Activated CD8-positive, alpha-beta T cell treated with anti-CD3 and anti-CD28 coated beads, Interleukin-2, amount 10 ng/mL, durations not matched to agents 7 days and 5 days (primary cell): ENCODE measurements around the gene ITGB2. TPM values are rescaled to one million over a fixed set of nuclear protein-coding genes. Genes with fewer than 3 reads are reported as not detected.

Source experiments
- ATAC-seq: fragments of 150-1000 bp; cut with Tn5 transposase; one replicate; pipeline ENCODE4 v1.10.0; 2021; ENCODE audit warnings: moderate library complexity
- CTCF ChIA-PET: fragments of 350-600 bp; sonication (Branson Sonifier 250); formaldehyde crosslinking; loops from one replicate; lab custom pipeline; 2021; ENCODE audit warnings: antibody characterized with exemption; lab: Charles Lee
- POLR2A ChIA-PET: fragments of 350-600 bp; sonication (Branson Sonifier 250); formaldehyde crosslinking; loops from one replicate; lab custom pipeline; 2021; ENCODE audit warnings: antibody characterized with exemption; lab: Charles Lee
- DNase-seq: peaks from one replicate; pipeline ENCODE4 v3.0.0-alpha.2; 2020
- H3K27ac Mint-ChIP-seq: one replicate; pipeline ENCODE4 v1.8.0; 2021; ENCODE audit warnings: mild to moderate bottlenecking, mixed read lengths
- H3K27me3 Mint-ChIP-seq: one replicate; pipeline ENCODE4 v1.8.0; 2021; ENCODE audit warnings: low read depth, mixed read lengths
- H3K36me3 Mint-ChIP-seq: one replicate; pipeline ENCODE4 v1.8.0; 2021; ENCODE audit warnings: low read depth, mixed read lengths
- H3K4me1 Mint-ChIP-seq: one replicate; pipeline ENCODE4 v1.8.0; 2021; ENCODE audit warnings: low read depth, mixed read lengths
- H3K4me3 Mint-ChIP-seq: one replicate; pipeline ENCODE4 v1.8.0; 2021; ENCODE audit warnings: mild to moderate bottlenecking, mixed read lengths
- H3K9me3 Mint-ChIP-seq: one replicate; pipeline ENCODE4 v1.8.0; 2022; ENCODE audit warnings: mixed read lengths; ENCODE audit not compliant: insufficient read depth
- total RNA-seq, 2 experiments: library from RNA; stranded (reverse); gene quantifications; one replicate each; pipeline ENCODE4 v1.2.3, GENCODE V29; 2021

ITGB2 gene
- total RNA-seq, 2 experiments from 2014 or later, result 503 to 530 TPM

DNA sequence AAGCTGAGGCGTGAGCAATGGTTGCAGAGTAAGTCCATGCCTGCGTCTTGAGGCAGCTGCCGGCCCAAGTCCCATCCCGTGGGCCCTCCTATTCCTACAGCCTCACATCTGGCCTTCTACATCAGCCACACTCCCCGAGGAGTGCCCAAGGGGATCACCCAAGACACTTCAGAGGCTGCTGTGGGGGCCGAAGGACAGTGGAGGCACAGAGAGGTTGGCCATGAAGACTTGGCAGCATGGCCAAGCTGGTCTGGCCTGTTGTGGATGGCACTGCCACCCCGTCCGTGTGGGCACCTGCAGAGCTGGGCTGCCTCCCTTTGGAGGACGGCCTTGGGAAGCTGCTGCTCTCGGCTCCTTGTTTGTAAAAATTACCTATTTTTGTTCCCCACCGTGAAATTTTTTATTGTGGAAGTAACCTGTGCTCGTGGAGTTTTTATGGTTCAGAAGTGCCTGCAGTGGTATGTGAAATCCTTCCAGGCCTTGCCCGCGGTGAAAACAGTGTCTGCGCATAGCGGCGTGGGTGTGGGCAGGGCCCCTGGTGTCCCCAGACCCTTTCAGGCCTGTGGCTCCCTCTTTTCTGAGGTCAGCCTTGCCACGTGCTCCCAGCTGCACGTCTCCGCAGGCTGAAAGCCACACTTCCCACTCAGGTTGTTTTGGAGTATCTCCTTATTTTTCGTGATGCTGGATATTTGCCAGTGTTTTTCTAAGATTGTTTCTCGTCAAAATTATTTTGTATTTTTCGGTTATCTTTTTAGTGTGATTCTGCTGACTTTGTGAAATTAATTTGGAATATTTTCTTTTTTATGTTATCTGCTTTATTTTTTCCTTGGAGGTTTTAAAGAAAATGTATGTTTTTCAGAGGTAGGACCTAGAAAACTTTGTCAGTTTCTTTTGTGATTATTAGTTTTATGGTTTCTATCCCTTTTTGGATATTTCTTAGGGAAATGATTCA is 39.7 kb upstream of the ITGB2 start:
- H3K9me3 Mint-ChIP-seq, result no peaks in the 10 kb centered on the region
- DNase-seq, result no peak
- peaks cover 18% of the 10 kb centered on the region for H3K4me1 Mint-ChIP-seq
- H3K36me3 Mint-ChIP-seq, result peaks cover 45% of the 10 kb centered on the region
- ChIA-PET CTCF (interaction anchor here (1.1 to 7.9 kb wide), 2 partner anchors 9 to 168 kb away, joined by 3 to 48 read pairs; no protein-coding TSS in a partner anchor), POLR2A (no interaction called here)
- no peak for ATAC-seq
- no peak overlapping the region for H3K27ac Mint-ChIP-seq
- H3K27me3 Mint-ChIP-seq, result no peaks in the 10 kb centered on the region
- H3K4me3 Mint-ChIP-seq, result no peak overlapping the region

DNA sequence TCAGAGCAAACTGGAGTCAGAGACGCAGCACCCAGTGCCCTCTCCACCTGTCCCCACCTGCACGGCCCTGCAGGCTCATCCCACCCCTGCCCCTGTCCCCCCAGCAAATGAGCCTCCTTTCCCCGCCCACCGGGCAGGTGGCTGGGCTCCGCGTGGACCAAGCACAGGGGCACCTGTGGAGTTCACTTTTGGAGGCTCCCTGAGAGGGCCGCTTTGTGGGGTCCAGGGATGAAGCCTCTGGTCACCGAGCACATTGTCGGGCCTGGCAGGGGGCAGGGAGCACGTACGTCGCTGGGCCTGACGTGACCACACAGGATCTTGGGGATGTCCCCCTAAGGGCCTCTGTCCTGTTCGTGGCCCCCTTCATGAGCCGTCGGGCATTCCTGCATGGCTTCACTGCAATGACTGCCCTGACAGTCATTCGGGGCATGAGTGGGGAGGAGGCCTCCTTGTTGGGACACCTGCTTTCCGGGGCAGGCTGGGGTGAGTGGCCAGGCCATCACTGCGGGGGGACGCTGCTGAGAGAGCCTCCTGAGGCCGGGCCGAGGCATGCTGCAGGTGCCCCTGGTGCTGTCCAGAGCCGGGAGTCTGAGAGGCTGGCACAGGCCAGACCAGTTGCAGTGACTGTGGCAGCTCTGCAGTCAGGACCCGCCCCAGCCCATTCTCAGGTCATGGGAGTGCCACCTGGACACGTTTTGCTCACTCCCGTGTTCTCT is 38.8 kb upstream of the ITGB2 start:
- POLR2A ChIA-PET, result no interaction called here
- no peaks in the 10 kb centered on the region for H3K9me3 Mint-ChIP-seq
- H3K27me3 Mint-ChIP-seq, result no peaks in the 10 kb centered on the region
- H3K4me1 Mint-ChIP-seq, result peaks cover 9% of the 10 kb centered on the region
- no peak overlapping the region for H3K27ac Mint-ChIP-seq
- CTCF ChIA-PET, result interaction anchor here (1.6 to 7.9 kb wide), 2 partner anchors 9 to 169 kb away, joined by 4 to 48 read pairs; no protein-coding TSS in a partner anchor
- H3K4me3 Mint-ChIP-seq, result no peak overlapping the region
- H3K36me3 Mint-ChIP-seq, result peaks cover 40% of the 10 kb centered on the region
- DNase-seq (no peak), ATAC-seq (no peak)

DNA sequence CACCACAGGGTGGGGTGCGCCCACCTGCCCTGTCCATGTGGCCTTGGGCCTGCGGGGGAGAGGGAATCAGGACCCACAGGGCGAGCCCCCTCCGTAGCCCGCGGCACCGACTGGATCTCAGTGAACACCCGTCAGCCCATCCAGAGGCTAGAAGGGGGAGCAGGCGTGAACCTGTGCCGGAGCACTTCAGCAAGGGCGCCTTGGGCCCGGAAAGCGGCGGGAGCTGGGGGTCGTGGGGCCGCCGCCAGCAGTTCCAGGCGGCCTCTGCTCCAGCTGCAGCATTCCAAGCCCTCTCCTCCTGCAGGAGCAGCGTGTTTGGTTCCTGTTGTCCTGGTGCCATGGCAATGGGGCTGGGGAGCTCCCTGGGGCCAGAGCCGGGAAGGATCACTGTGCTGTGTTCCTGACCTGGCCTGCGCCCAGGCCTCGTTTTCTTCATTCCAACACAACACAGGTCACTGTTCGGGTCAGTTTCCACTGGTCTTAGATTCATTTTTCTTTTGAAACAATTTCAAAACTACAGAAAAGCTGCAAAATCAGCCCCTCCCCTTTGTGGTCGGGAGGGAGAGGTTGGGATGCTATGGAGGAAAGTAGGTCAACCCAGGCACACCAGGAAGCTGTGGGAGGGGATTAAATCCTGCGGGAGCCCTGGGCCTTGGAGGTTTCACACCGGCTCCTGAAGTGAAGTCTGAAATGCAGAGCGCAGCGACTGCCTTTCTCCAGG is 37.9 kb upstream of the ITGB2 start:
- Mint-ChIP-seq H3K36me3 (peaks cover 35% of the 10 kb centered on the region), H3K27ac (no peak overlapping the region), H3K27me3 (no peaks in the 10 kb centered on the region)

DNA sequence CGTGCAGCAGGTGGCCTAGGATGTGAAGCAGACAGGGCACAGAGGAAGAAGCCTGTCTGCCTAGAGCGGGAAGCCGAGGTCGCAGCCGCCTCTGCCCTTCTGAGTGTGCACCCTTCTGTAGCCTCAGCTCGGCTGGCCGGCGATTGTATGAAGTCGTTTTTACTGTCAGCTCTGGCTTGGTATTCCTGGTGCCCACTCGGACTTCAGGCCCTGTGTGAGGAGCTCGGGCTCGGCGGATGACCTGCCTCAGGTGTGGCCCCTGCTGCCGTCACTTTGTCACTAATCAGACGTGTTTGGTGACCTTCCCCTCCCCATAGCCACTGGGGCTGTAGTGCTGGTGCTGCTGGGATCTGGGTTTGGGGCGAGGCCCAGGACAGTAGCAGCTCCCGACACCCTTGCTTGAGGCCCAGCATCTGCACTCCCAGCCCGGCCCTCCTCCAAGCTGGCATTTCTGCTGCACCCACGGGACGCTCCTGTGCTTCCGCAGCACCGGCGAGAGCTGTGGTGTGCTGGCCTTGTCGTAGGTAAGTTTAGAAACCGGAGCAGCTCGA is 37.3 kb upstream of the ITGB2 start:
- H3K4me3 Mint-ChIP-seq, result no peak overlapping the region
- H3K27ac Mint-ChIP-seq, result no peak overlapping the region
- POLR2A ChIA-PET, result no interaction called here
- no peaks in the 10 kb centered on the region for H3K27me3 Mint-ChIP-seq
- ATAC-seq (no peak), DNase-seq (no peak)
- H3K4me1 Mint-ChIP-seq, result no peaks in the 10 kb centered on the region
- CTCF ChIA-PET, result interaction anchor here (0.8 to 1.9 kb wide), 3 partner anchors 8 to 180 kb away, joined by 3 to 6 read pairs (median 4); no protein-coding TSS in a partner anchor
- H3K36me3 Mint-ChIP-seq, result peaks cover 33% of the 10 kb centered on the region
- H3K9me3 Mint-ChIP-seq, result no peaks in the 10 kb centered on the region

More for the DNA sequence above, 37.9 kb upstream of the ITGB2 start:
- CTCF ChIA-PET, result interaction anchor here (0.8 to 1.9 kb wide), 3 partner anchors 9 to 180 kb away, joined by 3 to 6 read pairs (median 4); no protein-coding TSS in a partner anchor
- peaks cover 2% of the 10 kb centered on the region for H3K4me1 Mint-ChIP-seq
- H3K9me3 Mint-ChIP-seq, result no peaks in the 10 kb centered on the region
- no peak overlapping the region for H3K4me3 Mint-ChIP-seq
- DNase-seq (no peak), ATAC-seq (no peak)
- POLR2A ChIA-PET, result no interaction called here

DNA sequence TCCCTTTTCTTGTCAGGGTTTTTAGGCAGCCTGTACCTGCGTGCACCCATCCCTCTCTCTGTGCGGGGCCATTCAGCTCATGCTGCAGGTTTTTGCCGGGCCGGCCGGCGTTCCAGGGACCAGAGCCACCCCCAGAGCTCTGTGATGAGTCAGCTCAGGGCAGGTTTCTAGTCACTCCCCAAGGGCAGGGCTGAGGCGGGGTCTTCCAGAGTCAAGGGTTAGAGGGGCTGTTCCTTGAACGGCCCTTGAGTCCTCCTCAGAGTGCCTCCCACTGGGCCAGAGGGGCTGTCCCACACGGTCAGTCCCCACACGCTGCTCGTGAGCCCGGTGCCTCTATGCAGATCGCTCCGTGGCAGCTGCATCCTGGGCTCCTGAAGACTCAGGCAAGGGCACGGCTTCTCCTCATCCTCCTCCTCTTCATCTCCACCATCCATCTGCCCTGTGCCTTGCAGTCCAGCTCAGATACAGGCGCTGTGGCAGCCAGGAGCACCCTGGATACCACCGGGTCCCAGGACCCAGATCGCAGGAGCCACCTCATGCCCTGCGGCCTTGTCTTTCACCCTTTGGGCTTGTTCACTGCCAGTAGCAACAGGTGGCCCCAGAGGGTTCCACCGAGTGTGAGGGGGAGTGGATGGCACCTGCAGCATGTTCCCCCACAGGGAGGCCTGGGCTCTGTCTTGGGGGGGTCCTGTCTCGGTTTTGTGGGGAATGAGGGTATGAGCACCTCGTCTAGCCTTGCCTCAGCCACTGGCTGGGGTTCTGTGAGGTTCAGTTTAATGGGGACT is 36.5 kb upstream of the ITGB2 start:
- no peaks in the 10 kb centered on the region for H3K27me3 Mint-ChIP-seq
- DNase-seq, result no peak
- POLR2A ChIA-PET, result no interaction called here
- H3K27ac Mint-ChIP-seq, result peak overlapping the region; percentile 52
- peaks cover 27% of the 10 kb centered on the region for H3K36me3 Mint-ChIP-seq
- no peak for ATAC-seq
- no peak overlapping the region for H3K4me3 Mint-ChIP-seq
- no peaks in the 10 kb centered on the region for H3K4me1 Mint-ChIP-seq
- no peaks in the 10 kb centered on the region for H3K9me3 Mint-ChIP-seq
- CTCF ChIA-PET, result interaction anchor here (1.9 kb wide), 1 partner anchor 181 kb away, joined by 6 read pairs; no protein-coding TSS in a partner anchor

DNA sequence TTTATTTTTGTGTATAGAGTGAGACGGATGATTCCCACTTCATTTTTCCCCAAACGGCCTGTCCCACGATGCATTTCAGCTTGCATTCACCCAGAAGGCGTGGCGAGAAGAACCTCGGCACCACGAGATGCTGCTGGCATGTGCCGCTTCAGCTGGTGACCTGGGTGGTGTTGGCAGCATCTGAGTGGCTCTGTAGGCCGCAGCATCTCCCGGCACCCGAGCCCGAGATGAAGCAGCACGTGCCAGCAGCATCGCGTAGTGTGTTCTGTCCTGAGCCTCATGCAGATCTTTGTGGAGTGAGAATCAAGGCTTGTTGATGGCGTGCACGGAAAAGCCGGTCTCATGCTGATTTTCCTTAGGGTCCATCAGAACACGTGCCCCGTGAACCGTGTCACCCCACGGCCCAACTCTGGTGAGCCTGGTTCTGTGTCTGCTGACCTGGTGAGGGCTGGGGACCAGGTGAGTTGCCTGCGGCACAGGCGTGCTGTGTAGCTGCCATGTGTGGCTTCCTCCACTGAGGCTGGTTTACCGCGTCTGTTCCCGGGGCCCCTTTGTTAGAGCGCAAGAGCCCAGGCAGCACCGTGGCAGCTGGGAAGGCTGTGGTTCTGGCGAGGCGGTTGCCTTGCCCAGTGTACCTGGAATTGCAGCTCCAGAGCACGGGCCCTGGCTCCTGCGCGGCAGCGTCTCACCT is 35.8 kb upstream of the ITGB2 start:
- no peak overlapping the region for H3K27ac Mint-ChIP-seq
- ATAC-seq, result no peak
- no peaks in the 10 kb centered on the region for H3K27me3 Mint-ChIP-seq
- peaks cover 25% of the 10 kb centered on the region for H3K36me3 Mint-ChIP-seq
- DNase-seq, result no peak
- H3K9me3 Mint-ChIP-seq, result no peaks in the 10 kb centered on the region
- POLR2A ChIA-PET, result no interaction called here
- H3K4me3 Mint-ChIP-seq, result no peak overlapping the region
- CTCF ChIA-PET, result interaction anchor here (2.0 to 14.2 kb wide), 2 partner anchors 172 to 181 kb away, joined by 11 to 187 read pairs; no protein-coding TSS in a partner anchor
- H3K4me1 Mint-ChIP-seq, result no peaks in the 10 kb centered on the region

DNA sequence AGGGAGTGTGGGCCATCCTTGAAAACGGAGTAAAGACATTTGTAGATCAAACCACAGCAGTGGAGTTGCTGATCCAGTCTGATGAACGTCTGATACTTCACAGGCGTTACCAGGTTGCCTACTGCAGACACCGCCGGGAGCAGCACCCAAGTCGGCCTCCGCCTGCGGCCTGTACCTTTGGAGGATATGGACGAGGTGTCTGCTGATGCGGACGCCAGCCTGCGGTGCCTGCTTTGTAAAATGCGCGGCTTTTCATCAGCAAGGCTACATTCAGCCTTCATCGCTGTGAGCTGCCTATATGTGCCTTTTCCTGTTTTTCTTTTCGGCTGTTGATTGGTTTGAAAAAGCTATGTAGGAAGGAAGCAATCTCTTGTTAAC is 35.1 kb upstream of the ITGB2 start:
- H3K27me3 Mint-ChIP-seq, result no peaks in the 10 kb centered on the region
- ATAC-seq (no peak), DNase-seq (no peak)
- no peak overlapping the region for H3K4me3 Mint-ChIP-seq
- H3K36me3 Mint-ChIP-seq, result peaks cover 24% of the 10 kb centered on the region
- no peaks in the 10 kb centered on the region for H3K4me1 Mint-ChIP-seq
- ChIA-PET POLR2A (no interaction called here), CTCF (interaction anchor here (2.0 to 14.2 kb wide), 2 partner anchors 173 to 182 kb away, joined by 11 to 187 read pairs; no protein-coding TSS in a partner anchor)
- no peak overlapping the region for H3K27ac Mint-ChIP-seq
- no peaks in the 10 kb centered on the region for H3K9me3 Mint-ChIP-seq

DNA sequence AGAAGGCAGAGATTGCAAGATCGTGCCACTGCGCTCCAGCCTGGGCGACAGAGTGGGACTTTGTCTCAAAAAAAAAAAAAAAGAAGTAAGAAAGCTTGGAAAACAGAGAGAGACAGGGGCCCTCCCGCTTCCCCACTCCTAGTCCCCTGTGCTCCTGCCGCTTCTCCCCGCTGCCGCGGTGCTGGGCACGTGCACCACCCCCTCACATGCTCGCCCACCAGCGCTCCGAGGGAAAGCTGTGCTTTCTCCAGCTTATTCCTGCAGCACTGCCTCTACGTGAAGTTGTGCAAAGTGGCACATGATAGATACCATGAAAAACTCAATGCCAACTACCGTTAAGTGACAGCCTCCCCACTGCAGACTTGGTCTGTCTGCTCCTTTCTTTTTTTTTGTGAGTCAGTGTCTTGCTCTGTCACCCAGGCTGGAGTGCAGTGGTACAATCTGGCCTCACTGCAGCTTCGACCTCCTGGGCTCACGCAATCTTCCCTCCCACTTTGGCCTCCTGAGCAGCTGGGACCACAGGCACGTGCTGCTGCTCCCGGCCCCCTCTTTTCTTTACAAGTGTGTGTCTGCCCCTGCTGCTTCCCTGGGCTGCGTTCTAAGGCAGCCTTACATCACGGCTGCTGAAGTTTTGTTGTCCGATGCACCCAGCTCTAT is 34.6 kb upstream of the ITGB2 start:
- peaks cover 21% of the 10 kb centered on the region for H3K36me3 Mint-ChIP-seq
- ATAC-seq (no peak), DNase-seq (no peak)
- ChIA-PET CTCF (interaction anchor here (2.0 to 14.2 kb wide), 2 partner anchors 173 to 182 kb away, joined by 11 to 187 read pairs; no protein-coding TSS in a partner anchor), POLR2A (no interaction called here)
- H3K27me3 Mint-ChIP-seq, result no peaks in the 10 kb centered on the region
- no peak overlapping the region for H3K27ac Mint-ChIP-seq
- H3K9me3 Mint-ChIP-seq, result no peaks in the 10 kb centered on the region
- no peaks in the 10 kb centered on the region for H3K4me1 Mint-ChIP-seq
- no peak overlapping the region for H3K4me3 Mint-ChIP-seq

DNA sequence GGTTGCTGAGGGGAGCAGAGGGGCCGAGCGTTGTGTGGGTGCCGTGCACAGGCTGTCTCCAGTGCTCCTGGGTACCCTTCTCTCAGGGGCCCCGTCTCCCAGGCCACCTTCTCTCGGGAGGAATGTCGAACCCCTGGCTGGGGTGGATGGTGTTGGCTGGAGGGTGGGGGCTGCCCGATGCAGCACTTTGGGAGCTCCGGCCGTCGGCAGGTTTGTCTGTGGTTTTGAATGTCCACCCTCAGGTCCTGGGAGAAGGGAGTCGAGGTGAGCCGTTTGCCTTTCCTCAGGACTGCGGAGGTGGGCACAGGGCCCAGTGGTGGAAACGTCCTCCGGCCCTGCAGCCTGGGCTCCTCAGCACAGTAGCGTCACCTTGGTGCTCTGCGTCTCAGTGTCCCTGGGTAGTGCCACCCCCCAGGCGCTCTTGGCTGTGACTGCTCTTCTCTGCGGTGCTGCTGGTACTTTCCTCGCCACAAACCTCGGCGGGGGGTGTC is 33.6 kb upstream of the ITGB2 start:
- POLR2A ChIA-PET, result no interaction called here
- Mint-ChIP-seq H3K9me3 (no peaks in the 10 kb centered on the region), H3K4me3 (no peak overlapping the region)

More for the DNA sequence above, 33.6 kb upstream of the ITGB2 start:
- peaks cover 27% of the 10 kb centered on the region for H3K36me3 Mint-ChIP-seq
- no peak overlapping the region for H3K27ac Mint-ChIP-seq
- ATAC-seq (no peak), DNase-seq (no peak)
- CTCF ChIA-PET, result interaction anchor here (2.7 to 14.2 kb wide), 2 partner anchors 174 to 183 kb away, joined by 15 to 187 read pairs; no protein-coding TSS in a partner anchor
- peaks cover 5% of the 10 kb centered on the region for H3K4me1 Mint-ChIP-seq
- H3K27me3 Mint-ChIP-seq, result no peaks in the 10 kb centered on the region
